Activated T-helper 2 cell treated with anti-CD3 and anti-CD28 coated beads, Interferon-gamma antibody, Interleukin-2, Interleukin-4, amounts not matched to agents 10 μg/mL and 5 μg/mL and 100 μg/mL, durations not matched to agents 14 hours and 24 hours and 36 hours (primary cell): ENCODE results near the gene UST. TPM values are rescaled to one million over a fixed set of nuclear protein-coding genes. Genes with fewer than 3 reads are reported as not detected.
"Not testable (repeated sequence)": the region's sequence is repeated elsewhere in the genome, so short reads cannot be mapped to it uniquely, and the experiment has no call there.

Source experiments
- DNase-seq: peaks from one replicate; pipeline ENCODE4 v3.0.0; 2021; ENCODE audit warnings: low spot score
- H3K27ac Mint-ChIP-seq: one replicate; pipeline ENCODE4 v1.8.0; 2021; ENCODE audit warnings: mixed read lengths
- H3K27me3 Mint-ChIP-seq: one replicate; pipeline ENCODE4 v1.8.0; 2021; ENCODE audit warnings: low read depth, mixed read lengths
- H3K36me3 Mint-ChIP-seq: one replicate; pipeline ENCODE4 v1.8.0; 2021; ENCODE audit warnings: low read depth, mixed read lengths
- H3K4me1 Mint-ChIP-seq: one replicate; pipeline ENCODE4 v1.8.0; 2021; ENCODE audit warnings: low read depth, mixed read lengths
- H3K4me3 Mint-ChIP-seq: one replicate; pipeline ENCODE4 v1.8.0; 2021; ENCODE audit warnings: low read depth, mild to moderate bottlenecking, moderate library complexity, mixed read lengths
- H3K9me3 Mint-ChIP-seq: one replicate; pipeline ENCODE4 v1.8.0; 2021; ENCODE audit warnings: mixed read lengths
- intact Hi-C: fragments of 100-400 bp; cut with micrococcal nuclease; formaldehyde crosslinking; loops from one replicate; pipeline ENCODE4 v1.15.1; 2023
- total RNA-seq: library from RNA; stranded (reverse); gene quantifications from 2 replicates; pipeline ENCODE4 v1.2.3, GENCODE V29; 2022

UST gene
- total RNA-seq, 1 donor from 2014 or later: 1.3 TPM

DNA sequence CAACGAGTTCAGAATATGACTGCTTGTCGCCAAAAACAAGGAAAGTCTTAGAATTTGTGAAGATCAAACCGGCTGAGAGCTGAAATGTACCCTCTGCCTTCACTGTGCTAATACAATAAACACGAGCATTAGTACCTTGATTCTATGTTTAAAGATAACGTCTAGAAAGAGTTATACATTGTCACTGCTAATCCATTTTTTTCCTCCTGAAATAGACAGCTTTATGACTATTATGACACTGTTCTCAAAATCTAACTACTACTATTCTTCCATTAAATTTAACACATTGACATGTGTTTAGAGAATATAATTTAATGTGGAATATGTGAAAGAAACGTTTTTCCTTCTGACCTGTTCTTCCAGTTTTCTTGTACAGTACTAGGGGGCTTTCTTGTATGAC is 204.8 kb downstream of the UST start:
- Mint-ChIP-seq H3K27ac (no peak overlapping the region), H3K9me3 (no peaks in the 10 kb centered on the region)

DNA sequence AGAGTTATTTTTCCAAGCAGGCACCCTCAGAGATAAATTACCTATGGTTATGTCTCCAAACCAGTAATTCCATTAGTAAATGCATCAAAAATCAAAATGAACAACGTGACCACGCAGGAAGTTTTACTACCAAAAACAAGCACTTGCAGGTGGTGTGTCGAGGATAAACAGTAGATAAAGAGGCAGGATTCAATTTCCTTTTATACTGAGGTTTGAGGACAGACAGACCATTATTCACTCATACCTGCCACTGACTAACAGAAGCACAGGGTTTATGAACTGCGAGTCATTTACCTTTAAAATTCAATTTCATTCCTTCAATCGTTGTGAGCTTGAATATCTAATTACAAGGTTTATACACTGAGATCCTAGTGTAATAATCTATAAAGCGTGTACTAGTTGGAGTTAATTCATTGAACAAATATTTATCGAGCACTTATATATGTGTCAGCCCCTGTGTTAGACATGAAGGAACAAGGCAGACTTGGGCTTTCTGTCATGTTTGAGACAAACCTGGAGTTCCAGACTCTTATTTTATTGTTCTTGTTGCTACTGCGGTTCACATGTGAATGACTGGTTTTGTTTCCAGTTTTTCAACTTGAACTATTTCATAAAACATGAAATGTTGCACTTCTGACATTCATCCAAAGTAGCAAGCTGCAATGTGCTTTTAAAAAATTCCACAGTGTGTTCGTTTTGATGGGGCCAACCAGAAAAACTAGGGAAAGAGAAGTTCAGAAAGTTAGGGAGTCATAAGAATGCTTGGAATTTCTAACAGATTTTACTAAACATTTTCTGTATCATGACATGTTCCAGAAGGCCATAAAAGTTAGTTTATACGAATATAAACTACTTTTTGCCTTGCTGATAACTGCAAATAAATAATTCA is 205.6 kb downstream of the UST start:
- H3K36me3 Mint-ChIP-seq: no peaks in the 10 kb centered on the region
- no peak overlapping the region for H3K27ac Mint-ChIP-seq
- intact Hi-C loops: no loop called here
- H3K4me1 Mint-ChIP-seq: peaks cover 2% of the 10 kb centered on the region
- no peak overlapping the region for H3K4me3 Mint-ChIP-seq
- H3K27me3 Mint-ChIP-seq: peaks cover 21% of the 10 kb centered on the region
- no peak for DNase-seq
- H3K9me3 Mint-ChIP-seq: no peaks in the 10 kb centered on the region

More for the DNA sequence above, 204.8 kb downstream of the UST start:
- Mint-ChIP-seq H3K4me1 (peaks cover 2% of the 10 kb centered on the region), H3K27me3 (peaks cover 21% of the 10 kb centered on the region), H3K4me3 (no peak overlapping the region), H3K36me3 (no peaks in the 10 kb centered on the region)
- DNase-seq: no peak
- intact Hi-C loops: no loop called here

DNA sequence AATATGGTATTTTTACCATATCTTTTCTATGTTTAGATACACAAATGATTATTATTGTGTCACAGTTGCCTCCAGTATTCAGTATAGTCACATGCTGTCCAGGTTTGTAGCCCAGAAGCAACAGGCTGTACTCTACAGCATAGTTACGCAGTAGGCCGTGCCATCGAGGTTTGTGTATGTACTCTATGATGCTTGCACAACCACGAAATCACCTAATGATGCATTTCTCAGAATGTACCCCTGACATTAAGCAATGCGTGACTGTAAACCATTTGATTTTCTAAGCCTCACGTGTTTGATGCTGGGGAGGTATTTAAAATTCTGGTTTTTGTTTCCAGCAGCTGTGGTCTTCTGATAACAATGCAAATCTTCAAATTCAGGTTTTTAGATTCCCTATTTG is 207.6 kb downstream of the UST start:
- Mint-ChIP-seq H3K4me3 (no peak overlapping the region), H3K4me1 (no peaks in the 10 kb centered on the region), H3K9me3 (no peaks in the 10 kb centered on the region), H3K27me3 (peaks cover 24% of the 10 kb centered on the region), H3K27ac (no peak overlapping the region), H3K36me3 (no peaks in the 10 kb centered on the region)
- intact Hi-C loops: no loop called here
- DNase-seq: no peak

DNA sequence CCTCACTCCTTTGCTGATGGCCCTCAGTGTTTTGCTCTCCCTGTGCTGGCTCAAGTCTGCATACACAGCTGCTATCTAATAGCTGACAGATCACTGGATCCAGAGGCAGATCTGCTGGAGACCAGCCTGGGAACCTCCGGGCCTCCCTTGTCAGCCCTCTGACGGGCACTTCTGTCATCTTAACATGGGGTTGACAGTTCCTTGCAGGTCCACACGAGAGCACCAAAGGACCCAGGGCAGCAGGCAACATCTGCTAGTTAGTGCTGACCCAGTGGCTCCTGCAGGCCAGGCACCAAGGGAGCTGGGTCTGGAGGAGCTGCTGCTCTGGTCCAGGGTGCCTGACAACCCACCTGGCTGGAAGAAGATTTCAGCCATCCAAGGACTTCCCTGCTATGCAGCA is 208.1 kb downstream of the UST start:
- no peaks in the 10 kb centered on the region for H3K36me3 Mint-ChIP-seq
- no peak overlapping the region for H3K27ac Mint-ChIP-seq
- no peaks in the 10 kb centered on the region for H3K9me3 Mint-ChIP-seq
- H3K4me3 Mint-ChIP-seq: no peak overlapping the region
- H3K4me1 Mint-ChIP-seq: no peaks in the 10 kb centered on the region
- DNase-seq: no peak
- intact Hi-C loops: no loop called here
- peaks cover 24% of the 10 kb centered on the region for H3K27me3 Mint-ChIP-seq

DNA sequence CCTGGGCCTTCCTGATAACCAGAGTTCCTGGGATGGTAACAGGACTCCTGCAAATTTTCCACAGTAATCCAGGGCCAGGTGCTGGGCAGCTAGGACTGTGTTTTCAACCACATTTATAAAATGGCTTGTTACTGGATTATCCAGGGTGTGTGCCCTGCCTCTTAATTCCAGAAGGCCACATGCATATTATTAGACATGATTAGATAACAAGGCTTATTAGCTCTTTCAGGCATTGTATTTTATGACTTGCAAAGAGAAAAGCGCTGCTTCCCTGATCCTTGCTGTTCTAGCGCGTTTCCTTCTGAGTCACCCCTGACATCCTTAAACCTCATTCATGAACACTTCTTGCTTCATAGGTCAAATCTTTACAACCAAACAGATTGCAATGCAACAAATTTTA is 208.6 kb downstream of the UST start:
- no peaks in the 10 kb centered on the region for H3K9me3 Mint-ChIP-seq
- H3K36me3 Mint-ChIP-seq: no peaks in the 10 kb centered on the region
- DNase-seq: no peak
- H3K4me1 Mint-ChIP-seq: no peaks in the 10 kb centered on the region
- H3K27ac Mint-ChIP-seq: no peak overlapping the region
- H3K4me3 Mint-ChIP-seq: no peak overlapping the region
- intact Hi-C loops: no loop called here
- peaks cover 21% of the 10 kb centered on the region for H3K27me3 Mint-ChIP-seq

DNA sequence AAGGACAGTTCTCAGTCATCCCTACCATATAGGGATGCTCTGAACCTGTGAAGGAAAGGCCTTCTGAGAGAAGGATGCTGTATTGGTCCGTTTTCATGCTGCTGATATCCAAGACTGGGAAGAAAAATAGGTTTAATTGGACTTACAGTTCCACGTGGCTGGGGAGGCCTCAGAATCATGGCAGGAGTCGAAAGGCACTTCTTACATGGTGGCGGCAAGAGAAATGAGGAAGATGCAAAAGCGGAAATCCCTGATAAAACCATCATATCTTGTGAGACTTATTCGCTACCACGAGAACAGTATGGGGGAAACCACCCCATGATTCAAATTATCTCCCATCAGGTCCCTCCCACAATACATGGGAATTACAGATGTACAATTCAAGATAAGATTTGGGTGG is 209.3 kb downstream of the UST start:
- intact Hi-C loops, H3K27ac Mint-ChIP-seq, H3K9me3 Mint-ChIP-seq, DNase-seq, H3K36me3 Mint-ChIP-seq, H3K4me1 Mint-ChIP-seq, H3K4me3 Mint-ChIP-seq: not testable (repeated sequence)
- peaks cover 16% of the 10 kb centered on the region for H3K27me3 Mint-ChIP-seq

DNA sequence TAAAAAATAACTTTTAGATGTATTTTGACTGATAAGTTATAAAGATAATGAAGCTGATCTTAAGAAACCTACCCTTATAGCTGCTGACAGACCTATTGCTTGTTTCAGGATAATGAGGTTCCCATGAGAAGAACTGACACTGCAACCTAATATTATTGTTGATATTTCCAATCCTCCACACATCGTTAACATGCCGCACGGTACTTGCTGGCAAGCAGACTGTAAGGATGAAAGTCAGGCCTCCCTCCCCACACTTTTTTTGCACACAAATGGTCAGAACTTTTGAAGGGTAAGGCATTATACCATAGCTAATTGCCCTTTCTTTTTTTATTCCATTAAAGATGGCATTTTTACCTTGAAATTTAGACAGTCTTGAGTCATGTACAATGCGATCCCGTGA is 210.9 kb downstream of the UST start:
- Mint-ChIP-seq H3K4me3 (no peak overlapping the region), H3K36me3 (no peaks in the 10 kb centered on the region), H3K4me1 (no peaks in the 10 kb centered on the region), H3K27ac (no peak overlapping the region), H3K27me3 (peaks cover 13% of the 10 kb centered on the region), H3K9me3 (no peaks in the 10 kb centered on the region)
- intact Hi-C loops: no loop called here
- no peak for DNase-seq

DNA sequence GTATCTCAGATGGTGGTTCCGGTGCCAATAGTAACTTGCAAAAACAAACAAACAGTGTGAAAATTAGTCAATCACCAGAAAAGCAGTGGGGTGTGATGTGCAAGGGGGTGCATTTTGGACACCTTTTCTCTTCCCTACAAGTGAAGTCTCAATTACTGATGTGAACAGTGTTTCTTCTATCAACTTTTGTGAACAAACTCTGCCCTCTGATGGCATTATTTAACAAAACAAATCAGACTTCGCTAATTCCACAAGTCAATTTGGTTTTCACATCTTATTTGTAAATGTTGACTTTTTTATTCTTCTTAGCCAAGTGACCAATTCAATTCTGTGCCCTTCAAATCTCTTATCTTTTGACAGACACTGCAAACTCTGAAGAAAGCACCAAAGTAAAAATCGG is 212.2 kb downstream of the UST start:
- no peaks in the 10 kb centered on the region for H3K36me3 Mint-ChIP-seq
- no peak for DNase-seq
- no peaks in the 10 kb centered on the region for H3K4me1 Mint-ChIP-seq
- no peaks in the 10 kb centered on the region for H3K9me3 Mint-ChIP-seq
- no peak overlapping the region for H3K4me3 Mint-ChIP-seq
- intact Hi-C loops: no loop called here
- peaks cover 16% of the 10 kb centered on the region for H3K27me3 Mint-ChIP-seq
- no peak overlapping the region for H3K27ac Mint-ChIP-seq

DNA sequence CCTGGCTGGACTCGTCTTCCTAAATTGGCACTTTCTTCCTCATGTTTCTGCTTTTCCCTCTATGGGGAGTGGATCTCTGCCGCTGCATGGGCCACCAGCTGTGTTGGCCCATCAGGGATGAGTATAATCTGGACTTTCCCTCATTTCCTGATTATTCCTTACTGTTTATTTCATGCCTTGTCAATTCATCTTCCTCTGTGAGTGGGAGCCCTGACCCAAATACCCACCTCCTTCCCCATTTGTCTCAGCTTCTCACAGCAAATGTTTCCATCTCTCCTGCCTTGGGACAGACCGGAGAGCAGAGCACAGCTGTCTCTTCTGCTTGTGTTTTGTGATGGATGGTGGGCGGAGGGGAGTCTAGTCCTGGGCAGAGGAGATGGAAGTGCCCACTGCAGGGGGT is 212.7 kb downstream of the UST start:
- Mint-ChIP-seq H3K36me3 (no peaks in the 10 kb centered on the region), H3K27ac (no peak overlapping the region), H3K27me3 (peaks cover 16% of the 10 kb centered on the region), H3K4me3 (no peak overlapping the region), H3K4me1 (no peaks in the 10 kb centered on the region), H3K9me3 (no peaks in the 10 kb centered on the region)
- intact Hi-C loops: no loop called here
- DNase-seq: no peak

DNA sequence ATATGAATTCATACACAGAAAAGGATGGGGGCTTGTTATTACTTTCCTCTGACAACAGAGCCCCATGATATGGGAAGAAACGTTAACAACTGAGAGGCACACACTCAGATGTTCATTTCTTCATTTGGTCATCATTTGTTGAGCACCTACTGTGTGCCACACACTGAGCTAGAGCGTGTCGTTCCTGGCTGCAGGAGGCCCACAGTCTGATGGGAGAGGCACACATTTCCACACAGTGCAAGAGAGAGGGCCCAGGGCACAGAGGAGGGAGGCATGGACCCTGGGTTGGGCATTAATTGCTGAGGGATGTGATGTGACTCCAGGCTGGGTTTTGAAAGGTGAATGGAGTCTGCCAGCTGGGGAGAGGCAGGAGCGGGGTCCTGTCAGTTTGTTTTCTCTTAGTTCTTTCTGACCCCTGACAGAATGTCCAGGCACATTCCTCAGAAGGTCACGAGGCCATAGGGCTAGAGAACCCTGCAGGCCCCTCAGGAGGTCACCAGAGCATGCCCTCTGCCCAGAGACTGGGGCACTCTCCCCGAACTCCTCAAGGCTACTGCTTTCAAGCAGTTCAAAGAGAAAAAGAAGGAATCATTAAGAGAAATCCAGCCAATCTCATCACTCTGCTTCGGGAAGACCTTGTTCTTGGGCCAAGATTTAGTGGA is 216.2 kb downstream of the UST start:
- H3K27ac Mint-ChIP-seq: no peak overlapping the region
- DNase-seq: no peak
- no peaks in the 10 kb centered on the region for H3K36me3 Mint-ChIP-seq
- H3K4me3 Mint-ChIP-seq: no peak overlapping the region
- H3K9me3 Mint-ChIP-seq: no peaks in the 10 kb centered on the region
- peaks cover 16% of the 10 kb centered on the region for H3K27me3 Mint-ChIP-seq
- no peaks in the 10 kb centered on the region for H3K4me1 Mint-ChIP-seq
- intact Hi-C loops: no loop called here

DNA sequence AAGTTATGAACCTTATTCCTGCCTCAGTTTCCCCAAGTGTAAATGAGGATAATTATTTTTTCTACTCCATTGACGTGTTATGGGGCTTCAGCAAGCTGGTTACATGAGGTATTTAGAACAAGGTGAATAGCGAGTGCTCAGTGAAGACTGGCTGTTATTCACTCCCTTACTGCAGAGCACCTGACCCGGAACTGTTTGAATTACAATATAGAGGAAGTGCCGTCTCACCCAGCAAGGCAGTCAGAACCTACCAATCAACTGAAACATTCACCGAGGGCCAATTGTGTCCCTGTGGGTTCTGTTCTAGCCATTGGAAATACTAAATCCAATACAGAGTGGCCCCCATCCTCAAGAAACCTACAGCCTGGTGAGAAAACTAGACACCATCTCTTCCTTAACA is 216.9 kb downstream of the UST start:
- intact Hi-C loops: no loop called here
- no peak for DNase-seq
- Mint-ChIP-seq H3K4me3 (no peak overlapping the region), H3K27me3 (peaks cover 16% of the 10 kb centered on the region), H3K27ac (no peak overlapping the region), H3K36me3 (no peaks in the 10 kb centered on the region), H3K4me1 (no peaks in the 10 kb centered on the region), H3K9me3 (no peaks in the 10 kb centered on the region)

DNA sequence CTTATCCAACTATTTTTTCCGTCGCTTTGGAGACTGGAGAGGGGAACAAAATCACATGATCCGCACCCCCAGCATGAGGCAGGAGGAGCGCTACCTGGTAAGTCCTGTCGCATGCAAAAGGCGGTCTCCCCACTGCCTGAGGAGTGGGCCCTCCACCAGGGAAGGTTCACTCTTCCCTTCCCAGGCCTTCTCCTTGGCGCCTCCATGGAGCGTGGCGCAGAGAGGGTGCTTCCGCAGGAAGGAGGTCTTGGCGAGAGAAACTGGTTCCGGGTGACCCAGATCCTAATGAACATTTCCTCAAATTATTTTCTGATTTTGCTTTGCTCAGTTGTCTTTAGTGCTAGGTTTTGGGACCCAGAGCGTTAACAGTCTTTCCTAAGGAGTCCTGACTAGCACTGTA is 217.6 kb downstream of the UST start:
- no peaks in the 10 kb centered on the region for H3K36me3 Mint-ChIP-seq
- intact Hi-C loops: no loop called here
- peaks cover 16% of the 10 kb centered on the region for H3K27me3 Mint-ChIP-seq
- H3K4me3 Mint-ChIP-seq: no peak overlapping the region
- H3K4me1 Mint-ChIP-seq: no peaks in the 10 kb centered on the region
- DNase-seq: no peak
- no peak overlapping the region for H3K27ac Mint-ChIP-seq
- H3K9me3 Mint-ChIP-seq: no peaks in the 10 kb centered on the region

DNA sequence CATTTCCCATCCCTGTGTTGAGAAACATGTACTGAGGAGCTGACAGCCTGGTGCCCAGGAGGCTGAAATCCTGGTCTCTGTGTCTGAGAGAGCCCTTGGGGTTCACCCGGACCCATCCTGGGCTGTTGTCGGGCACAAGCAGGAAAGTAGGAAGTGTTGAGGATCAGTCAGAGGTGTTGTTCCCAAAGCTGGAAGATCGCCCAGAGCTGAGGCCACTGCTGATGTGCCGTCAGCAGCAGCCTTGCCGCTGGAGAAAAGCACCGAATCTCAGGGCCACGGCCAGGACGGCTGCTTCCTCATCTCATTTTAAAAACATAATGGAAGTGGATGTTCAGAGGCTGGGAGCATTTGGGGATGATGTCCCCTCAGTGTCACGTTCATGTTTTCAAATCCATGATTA is 218.5 kb downstream of the UST start:
- no peaks in the 10 kb centered on the region for H3K36me3 Mint-ChIP-seq
- H3K9me3 Mint-ChIP-seq: no peaks in the 10 kb centered on the region
- H3K4me1 Mint-ChIP-seq: no peaks in the 10 kb centered on the region
- intact Hi-C loops: no loop called here
- H3K27me3 Mint-ChIP-seq: peaks cover 16% of the 10 kb centered on the region
- no peak for DNase-seq
- H3K27ac Mint-ChIP-seq: no peak overlapping the region
- H3K4me3 Mint-ChIP-seq: no peak overlapping the region
